NCI-H526 (cell line): ENCODE data around the gene FBLN2.

ENCODE experiments used
- DNase-seq, 2 experiments: peaks; one replicate each; lab custom pipeline; 2025; lab: John Stamatoyannopoulos, UW

Gene FBLN2

GRCh38 chr3:13624671-13625125 lies 75.8 kb downstream of the FBLN2 start:
- no peak for DNase-seq

DNA sequence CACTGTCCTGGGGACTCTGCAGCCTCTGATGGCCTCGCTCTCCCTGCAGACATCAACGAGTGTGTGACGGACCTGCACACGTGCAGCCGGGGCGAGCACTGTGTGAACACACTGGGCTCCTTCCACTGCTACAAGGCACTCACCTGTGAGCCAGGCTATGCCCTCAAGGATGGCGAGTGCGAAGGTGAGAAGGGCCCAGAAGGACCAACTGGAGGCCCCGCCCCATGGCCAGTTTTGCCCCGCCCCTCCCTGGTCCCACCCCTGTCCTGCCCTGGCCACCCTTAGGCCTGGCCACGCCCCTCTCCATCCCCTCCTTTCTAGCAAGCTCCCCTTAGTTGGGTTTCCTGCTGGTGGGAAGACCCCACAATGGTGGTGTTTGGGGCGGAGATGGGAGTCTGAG lies 77.5 kb downstream of the FBLN2 start:
- DNase-seq: no peak

DNA sequence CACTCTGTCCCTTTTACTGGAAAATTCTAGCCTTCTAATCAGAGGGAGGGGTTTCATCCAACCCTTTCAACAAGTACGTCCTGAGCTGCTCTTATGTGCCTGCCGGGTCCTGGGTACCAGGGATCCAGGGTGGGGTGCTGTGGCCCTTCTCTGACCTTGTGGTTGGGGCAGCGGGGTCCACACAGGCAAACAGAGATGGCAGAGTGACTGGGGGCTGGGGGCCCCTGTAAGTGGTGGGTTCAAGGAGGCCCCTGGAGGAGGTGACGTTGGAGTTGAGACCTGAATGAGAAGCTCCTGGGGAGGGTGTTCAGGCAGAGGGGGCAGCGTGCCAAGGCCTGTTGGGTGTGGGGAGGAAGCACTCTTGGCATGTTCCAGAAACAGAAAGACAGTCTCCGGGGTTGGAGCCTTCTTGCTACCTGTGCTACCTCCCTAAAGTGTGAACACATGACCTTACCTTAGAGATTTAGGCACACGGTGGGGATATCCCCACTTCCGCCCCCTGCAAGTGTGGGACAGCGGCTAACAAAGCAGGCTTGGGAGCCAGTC lies 78.1 kb downstream of the FBLN2 start:
- no peak for DNase-seq

DNA sequence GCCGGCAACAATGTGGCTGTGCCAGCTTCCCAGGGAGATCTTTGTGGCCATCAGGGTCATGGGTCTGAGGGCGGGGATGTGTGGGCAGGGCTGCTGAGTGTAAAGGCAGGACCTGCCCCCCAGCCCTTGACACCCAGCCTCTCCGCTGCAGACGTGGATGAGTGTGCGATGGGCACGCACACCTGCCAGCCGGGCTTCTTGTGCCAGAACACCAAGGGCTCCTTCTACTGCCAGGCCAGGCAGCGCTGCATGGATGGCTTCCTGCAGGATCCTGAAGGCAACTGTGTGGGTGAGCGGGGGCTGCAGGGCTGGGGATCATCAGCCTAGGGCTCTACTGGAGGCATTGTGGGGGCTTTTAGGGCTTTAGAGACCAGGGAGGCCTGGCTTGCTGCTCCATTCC lies 78.8 kb downstream of the FBLN2 start:
- DNase-seq: no peak

- DNase-seq: no peak
Measured at GRCh38 chr3:13628432-13628831, 79.5 kb downstream of the FBLN2 start.

GRCh38 chr3:13628841-13629551 lies 80.1 kb downstream of the FBLN2 start:
- DNase-seq: no peak

- DNase-seq: no peak
Measured at GRCh38 chr3:13629644-13630043, 80.7 kb downstream of the FBLN2 start.

DNA sequence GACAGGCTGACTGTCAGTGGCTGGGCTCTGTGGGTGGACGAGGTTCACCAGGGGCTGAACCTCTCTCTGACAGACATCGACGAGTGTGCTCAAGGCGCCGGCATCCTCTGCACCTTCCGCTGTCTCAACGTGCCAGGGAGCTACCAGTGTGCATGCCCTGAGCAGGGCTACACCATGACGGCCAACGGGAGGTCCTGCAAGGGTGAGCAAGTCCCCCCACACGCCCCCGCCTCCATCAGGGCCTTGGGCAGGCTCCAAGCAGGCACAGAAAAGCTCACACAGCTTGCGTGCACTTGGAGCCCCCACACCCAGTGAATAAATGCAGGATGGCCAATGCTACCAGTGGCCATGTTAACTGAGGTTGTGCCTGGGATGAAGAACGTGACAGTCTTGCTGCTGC lies 82.3 kb downstream of the FBLN2 start:
- no peak for DNase-seq

- DNase-seq: no peak
Measured at GRCh38 chr3:13633176-13633575, 84.3 kb downstream of the FBLN2 start.

DNA sequence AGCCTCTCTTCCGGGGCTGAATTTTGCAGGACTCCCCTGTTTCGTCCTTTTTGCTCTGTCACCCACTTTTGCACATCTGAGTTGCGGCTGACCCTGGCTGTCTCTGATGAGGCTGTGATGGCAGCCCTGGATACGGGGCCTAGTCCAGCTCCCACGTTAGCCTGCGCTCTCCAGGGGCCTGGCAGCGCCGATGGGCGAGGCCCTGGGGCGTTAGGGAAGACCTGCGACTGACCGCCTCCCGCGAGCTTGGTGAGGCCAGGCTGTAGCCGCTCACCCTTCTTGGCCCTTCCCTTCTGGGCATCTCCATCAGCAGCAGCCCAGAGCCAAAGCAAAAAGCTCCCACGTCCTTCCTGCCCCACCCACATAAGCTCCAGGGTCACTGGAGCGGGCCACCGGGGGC lies 85.2 kb downstream of the FBLN2 start:
- no peak for DNase-seq

DNA sequence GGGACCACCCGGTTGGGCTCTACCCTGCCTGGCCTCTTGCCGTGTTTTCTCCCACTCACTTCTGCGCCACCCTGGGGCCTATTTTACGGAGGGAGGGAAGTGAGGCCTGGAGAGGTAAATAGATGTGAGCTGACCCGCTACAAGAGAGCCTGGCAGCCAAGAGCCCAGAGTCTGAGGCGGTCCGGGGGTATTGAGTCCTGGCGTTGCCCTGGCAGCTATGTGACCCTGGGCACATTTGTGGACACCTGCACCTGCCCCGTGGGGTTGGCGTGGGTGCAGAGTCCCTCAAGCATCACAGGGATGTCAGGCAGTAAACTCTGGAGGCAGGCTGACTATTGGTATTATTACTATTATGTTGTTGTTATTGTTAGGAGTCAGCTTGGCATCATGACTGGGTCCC lies 85.7 kb downstream of the FBLN2 start:
- DNase-seq: no peak

DNA sequence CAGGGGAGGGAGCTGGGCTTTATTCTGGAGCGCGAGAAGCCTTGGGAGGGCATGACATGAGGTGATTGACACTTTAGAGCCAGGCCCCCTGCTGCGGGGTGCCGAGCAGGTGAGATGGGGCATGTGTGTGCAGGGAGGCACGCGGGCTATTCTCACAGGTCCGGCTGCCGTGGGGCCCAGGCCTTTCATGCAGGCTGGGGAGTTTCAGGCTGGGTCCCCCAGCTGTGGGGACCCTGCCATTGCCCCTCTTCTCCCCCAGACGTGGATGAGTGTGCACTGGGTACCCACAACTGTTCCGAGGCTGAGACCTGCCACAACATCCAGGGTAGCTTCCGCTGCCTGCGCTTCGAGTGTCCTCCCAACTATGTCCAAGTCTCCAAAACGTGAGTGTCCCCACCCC lies 87.3 kb downstream of the FBLN2 start:
- DNase-seq: no peak

- no peak for DNase-seq
Measured at GRCh38 chr3:13636874-13637273, 87.9 kb downstream of the FBLN2 start.

- DNase-seq: no peak
Measured at GRCh38 chr3:13637311-13637891, 88.5 kb downstream of the FBLN2 start.

DNA sequence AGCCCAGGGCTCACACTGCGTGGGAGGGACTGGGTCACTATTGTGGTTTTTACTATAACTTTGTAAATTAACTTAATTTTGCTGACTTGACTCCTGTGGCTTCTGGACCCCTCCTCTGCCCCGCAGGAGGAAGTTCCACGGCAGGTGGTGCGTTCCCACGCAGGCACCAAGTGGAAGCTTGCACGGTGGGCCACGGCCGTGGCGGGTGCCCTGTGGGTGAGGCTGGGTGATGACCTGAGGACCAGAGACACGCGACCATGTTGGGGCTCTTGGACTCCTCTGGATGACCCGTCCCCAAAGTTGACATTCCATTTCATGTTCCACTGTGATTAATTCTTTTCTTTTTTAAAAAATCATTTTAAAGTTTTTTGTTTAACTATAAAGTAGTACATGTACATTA lies 89.0 kb downstream of the FBLN2 start:
- no peak for DNase-seq

GRCh38 chr3:13638927-13639326 lies 90.0 kb downstream of the FBLN2 start:
- DNase-seq: no peak

- no peak for DNase-seq
Measured at GRCh38 chr3:13642597-13642996, 93.7 kb downstream of the FBLN2 start.

DNA sequence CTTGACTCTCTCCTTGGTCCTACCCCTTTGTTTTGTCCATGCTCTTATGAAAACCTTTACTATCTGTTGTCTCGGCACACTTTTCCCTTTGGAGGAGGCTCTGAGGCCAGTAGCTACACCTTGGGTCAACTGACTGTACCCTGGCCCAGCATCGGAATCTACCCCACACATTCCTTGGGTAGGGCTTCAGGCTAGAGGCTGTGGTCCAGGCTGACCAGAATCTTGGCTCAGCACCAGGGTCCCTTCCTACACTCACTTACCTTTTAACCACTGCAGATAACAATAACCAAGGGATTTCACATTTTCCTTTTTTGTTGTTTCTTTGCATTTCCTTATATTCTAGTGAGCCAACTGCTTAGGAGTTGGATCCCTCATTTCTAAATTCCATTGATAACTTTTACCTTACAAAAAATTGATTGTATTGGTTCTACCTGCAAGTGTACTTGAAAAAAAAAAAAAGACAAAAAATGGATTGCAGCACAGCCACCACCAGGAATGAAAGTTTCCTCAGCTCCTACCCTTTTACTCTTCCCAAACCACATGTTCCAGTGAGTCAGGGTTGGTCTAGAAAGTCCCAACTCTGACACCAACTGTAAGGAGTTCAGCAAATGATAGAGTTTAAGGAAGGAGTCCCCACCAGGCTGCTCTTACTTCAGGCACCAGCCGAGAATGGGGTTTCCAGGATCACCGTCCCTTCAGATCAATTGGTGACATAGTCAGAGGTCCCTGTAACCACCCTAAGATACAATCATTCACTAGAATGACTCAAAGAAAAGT lies 95.6 kb downstream of the FBLN2 start:
- no peak for DNase-seq

- DNase-seq: no peak
Measured at GRCh38 chr3:13645801-13646637, 97.1 kb downstream of the FBLN2 start.

DNA sequence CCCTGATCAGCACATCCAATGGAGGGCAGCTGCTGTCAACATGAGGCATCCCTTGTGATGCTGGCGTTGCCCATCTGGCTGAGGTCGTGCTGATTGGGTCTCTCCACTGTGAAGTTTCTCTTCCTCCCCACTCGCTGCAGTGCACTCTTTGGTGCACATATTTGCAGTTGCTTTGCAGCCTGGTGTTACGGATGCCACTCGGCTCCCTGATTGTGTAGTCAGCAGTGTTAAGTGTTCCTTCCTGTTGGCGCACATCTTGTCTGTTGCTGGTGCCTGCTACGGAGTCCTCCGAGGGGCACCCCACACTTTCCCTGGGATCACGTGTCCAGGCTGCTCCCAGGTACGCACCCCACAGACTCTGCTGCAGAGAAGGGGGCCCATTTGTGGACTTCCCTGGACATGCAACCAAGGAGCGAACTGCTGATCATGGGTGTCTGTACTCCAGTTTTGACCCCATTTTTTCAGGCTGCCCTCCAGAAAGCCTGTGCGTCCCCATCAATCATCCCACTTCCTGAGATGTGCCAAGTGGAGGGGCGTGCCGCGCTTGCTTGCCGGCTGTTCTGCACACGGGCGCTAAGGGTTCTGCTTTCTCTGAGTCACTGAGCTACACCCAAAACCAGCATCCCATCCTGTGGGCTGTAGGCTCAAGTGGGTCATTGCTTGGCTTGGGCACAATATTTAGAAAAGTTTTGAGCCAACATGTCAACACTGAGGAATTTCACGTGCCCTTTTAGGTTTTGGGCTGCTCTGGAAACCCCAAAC lies 98.6 kb downstream of the FBLN2 start:
- no peak for DNase-seq
